ENCODE data around the gene TENT5C. TPM values are rescaled to one million over a fixed set of nuclear protein-coding genes. Genes with fewer than 3 reads are reported as not detected.

Gene TENT5C
- total and polyA plus RNA-seq, 7 donors, result 1.5 to 31.4 (median 9.7) TPM

DNA sequence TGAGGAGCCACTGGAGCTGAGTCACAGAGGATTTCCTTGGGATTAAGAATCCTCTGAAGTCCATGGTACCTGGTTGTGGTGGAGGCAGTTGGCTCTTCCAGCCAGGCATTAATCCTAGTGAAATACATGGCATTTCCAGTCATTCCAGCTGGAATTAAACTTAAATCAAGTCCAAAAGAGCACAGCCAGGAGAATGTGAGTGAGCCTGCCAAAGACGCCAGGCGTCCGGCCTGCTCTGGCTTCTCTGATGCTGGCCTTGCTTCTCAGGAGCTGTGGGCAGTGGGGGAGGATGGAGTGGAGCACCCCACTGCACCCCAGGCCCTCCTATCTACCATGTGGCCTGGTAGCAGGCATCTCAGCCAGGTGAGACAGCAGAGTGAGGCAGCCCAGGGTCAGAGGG is 23.4 kb upstream of the TENT5C start:
- TF ChIP-seq, protein P1, sequence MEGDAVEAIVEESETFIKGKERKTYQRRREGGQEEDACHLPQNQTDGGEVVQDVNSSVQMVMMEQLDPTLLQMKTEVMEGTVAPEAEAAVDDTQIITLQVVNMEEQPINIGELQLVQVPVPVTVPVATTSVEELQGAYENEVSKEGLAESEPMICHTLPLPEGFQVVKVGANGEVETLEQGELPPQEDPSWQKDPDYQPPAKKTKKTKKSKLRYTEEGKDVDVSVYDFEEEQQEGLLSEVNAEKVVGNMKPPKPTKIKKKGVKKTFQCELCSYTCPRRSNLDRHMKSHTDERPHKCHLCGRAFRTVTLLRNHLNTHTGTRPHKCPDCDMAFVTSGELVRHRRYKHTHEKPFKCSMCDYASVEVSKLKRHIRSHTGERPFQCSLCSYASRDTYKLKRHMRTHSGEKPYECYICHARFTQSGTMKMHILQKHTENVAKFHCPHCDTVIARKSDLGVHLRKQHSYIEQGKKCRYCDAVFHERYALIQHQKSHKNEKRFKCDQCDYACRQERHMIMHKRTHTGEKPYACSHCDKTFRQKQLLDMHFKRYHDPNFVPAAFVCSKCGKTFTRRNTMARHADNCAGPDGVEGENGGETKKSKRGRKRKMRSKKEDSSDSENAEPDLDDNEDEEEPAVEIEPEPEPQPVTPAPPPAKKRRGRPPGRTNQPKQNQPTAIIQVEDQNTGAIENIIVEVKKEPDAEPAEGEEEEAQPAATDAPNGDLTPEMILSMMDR (IDR thresholded peaks at IDR 0.05), result no peak
- no peaks in the 10 kb centered on the region for H3K9me3 ChIP-seq

DNA sequence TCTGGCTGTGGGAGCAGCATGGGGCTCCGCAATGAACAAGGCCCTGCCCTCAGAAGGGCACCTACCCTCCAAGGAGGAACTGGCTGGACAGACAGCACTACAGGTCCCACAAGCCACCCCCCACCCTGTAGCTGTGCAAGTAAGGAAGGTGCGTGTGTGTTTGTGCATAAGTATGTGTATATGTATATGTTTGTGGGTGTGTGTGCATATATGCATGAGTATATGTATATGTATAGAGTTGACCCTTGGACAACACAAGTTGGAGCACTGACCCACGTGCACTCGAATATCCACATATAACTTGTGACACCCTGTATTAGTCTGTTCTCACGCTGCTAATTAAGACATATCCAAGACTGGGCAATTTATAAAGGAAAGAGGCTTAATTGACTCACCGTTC is 22.6 kb upstream of the TENT5C start:
- intact Hi-C loops (cut with DNase I), result no loop called here
- 95 to 97% (median 96%) methylated on average over 6 of the region's 6 CpGs for WGBS, 3 donors
- Histone ChIP-seq H3K36me3 (ENCODE audit: insufficient read depth in 1 of 2, low read depth in 1 of 2) (no peaks in the 10 kb centered on the region), H3K4me1 (no peaks in the 10 kb centered on the region), H3K4me3 (no peak overlapping the region), H3K27me3 (ENCODE audit: insufficient read depth in 3 of 3, low read length in 2 of 3) (no peaks in the 10 kb centered on the region), H3K9me3 (no peaks in the 10 kb centered on the region), H3K27ac (no peak overlapping the region)
- no peak for DNase-seq
- TF ChIP-seq, protein P1 (IDR thresholded peaks at IDR 0.05), result no peak
- no peak for ATAC-seq

More for the DNA sequence above, 23.4 kb upstream of the TENT5C start:
- no peaks in the 10 kb centered on the region for H3K4me1 ChIP-seq
- no peak for ATAC-seq
- intact Hi-C loops (cut with DNase I), result no loop called here
- H3K27ac ChIP-seq, result no peak overlapping the region
- H3K36me3 ChIP-seq (ENCODE audit: insufficient read depth in 1 of 2, low read depth in 1 of 2), result no peaks in the 10 kb centered on the region
- WGBS, 3 donors, result 18 to 64% (median 51%) methylated on average over 3 of the region's 3 CpGs
- H3K27me3 ChIP-seq (ENCODE audit: insufficient read depth in 3 of 3, low read length in 2 of 3), result no peaks in the 10 kb centered on the region
- DNase-seq, result no peak
- no peak overlapping the region for H3K4me3 ChIP-seq

DNA sequence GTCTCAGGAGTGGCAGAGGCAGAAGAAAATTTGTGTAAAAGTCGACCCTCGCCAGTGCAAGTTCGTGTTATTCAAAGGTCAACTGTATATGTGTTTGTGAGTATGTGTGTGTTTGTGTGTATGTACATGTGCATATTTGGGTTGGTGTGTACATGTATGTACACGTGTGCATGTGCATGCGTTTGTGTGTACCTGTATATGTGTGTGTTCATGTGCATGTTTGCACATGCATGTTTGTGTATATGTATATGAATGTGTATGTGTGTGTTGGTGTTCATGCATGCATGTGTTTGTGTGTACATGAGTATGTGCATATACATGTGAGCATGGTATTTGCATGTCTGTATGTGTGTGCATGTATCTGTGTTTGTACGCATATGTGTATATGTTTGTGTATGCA is 21.7 kb upstream of the TENT5C start:
- TF ChIP-seq, protein P1 (IDR thresholded peaks at IDR 0.05), result no peak
- no peak for ATAC-seq
- Histone ChIP-seq H3K4me3 (no peak overlapping the region), H3K9me3 (no peaks in the 10 kb centered on the region), H3K27me3 (ENCODE audit: insufficient read depth in 3 of 3, low read length in 2 of 3) (no peaks in the 10 kb centered on the region), H3K36me3 (ENCODE audit: insufficient read depth in 1 of 2, low read depth in 1 of 2) (no peaks in the 10 kb centered on the region), H3K4me1 (no peaks in the 10 kb centered on the region), H3K27ac (no peak overlapping the region)
- DNase-seq, result no peak
- intact Hi-C loops (cut with DNase I), result no loop called here
- WGBS, 3 donors, result 95 to 96% (median 95%) methylated on average over 6 of the region's 6 CpGs

DNA sequence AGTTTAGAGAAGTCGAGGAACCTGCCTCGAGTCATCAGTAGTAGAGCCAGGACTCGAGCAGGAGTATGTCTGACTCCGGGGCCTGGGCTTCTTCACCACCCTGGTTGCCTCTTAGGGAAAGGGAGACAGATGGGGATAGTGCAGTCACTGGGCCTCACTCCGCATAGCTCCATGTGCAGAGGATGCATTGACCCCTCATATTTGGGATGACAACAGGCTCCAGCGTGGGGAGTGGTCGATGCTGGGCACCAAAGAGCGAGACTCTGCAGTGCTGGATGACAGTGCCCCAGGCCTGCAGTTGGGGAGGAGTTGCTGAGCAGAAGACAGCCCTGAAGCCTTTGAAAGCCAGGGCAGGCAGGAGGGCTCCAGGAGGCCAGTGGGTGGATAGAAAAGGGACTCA is 20.8 kb upstream of the TENT5C start:
- DNase-seq, result no peak
- no peaks in the 10 kb centered on the region for H3K27me3 ChIP-seq (ENCODE audit: insufficient read depth in 3 of 3, low read length in 2 of 3)
- H3K9me3 ChIP-seq, result no peaks in the 10 kb centered on the region
- no peak overlapping the region for H3K27ac ChIP-seq
- TF ChIP-seq, protein P1 (IDR thresholded peaks at IDR 0.05), result no peak
- WGBS, 3 donors, result 93 to 95% (median 95%) methylated on average over 8 of the region's 8 CpGs
- H3K4me3 ChIP-seq, result no peak overlapping the region
- intact Hi-C loops (cut with DNase I), result loop anchor here in 1 of 2 donors (5.0 kb wide), 1 partner anchor 43 kb away; no protein-coding TSS in a partner anchor
- H3K36me3 ChIP-seq (ENCODE audit: insufficient read depth in 1 of 2, low read depth in 1 of 2), result no peaks in the 10 kb centered on the region
- no peaks in the 10 kb centered on the region for H3K4me1 ChIP-seq
- no peak for ATAC-seq

DNA sequence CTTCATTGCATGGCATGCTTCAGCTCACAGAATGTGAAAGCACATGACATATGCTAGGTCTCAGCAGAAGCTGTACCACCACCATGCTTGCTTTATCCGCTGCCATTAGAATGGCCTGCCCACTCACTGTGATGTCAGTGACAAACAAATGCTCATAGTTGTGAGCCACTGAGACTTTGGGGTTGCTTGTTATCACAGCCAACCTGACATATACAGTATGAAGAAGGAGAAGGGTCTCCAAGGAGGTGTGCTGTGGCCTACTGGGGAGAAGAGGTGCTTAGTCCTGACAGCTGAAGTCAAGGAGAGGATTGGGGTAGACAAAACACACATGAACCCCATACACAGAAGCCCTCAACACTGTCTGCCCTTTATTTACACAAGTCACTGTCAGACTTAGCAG is 19.5 kb upstream of the TENT5C start:
- Histone ChIP-seq H3K27me3 (ENCODE audit: insufficient read depth in 3 of 3, low read length in 2 of 3) (no peaks in the 10 kb centered on the region), H3K27ac (no peak overlapping the region), H3K4me3 (no peak overlapping the region), H3K4me1 (no peaks in the 10 kb centered on the region), H3K36me3 (ENCODE audit: insufficient read depth in 1 of 2, low read depth in 1 of 2) (no peaks in the 10 kb centered on the region), H3K9me3 (no peaks in the 10 kb centered on the region)
- WGBS, 3 donors, result 100% methylated on average over 1 of the region's 1 CpG
- TF ChIP-seq, protein P1 (IDR thresholded peaks at IDR 0.05), result no peak
- intact Hi-C loops (cut with DNase I), result loop anchor here in 1 of 2 donors (5.0 kb wide), 1 partner anchor 44 kb away; no protein-coding TSS in a partner anchor
- DNase-seq (no peak), ATAC-seq (no peak)
